ENCODE results near the gene ENPP6. TPM values are rescaled to one million over a fixed set of nuclear protein-coding genes. Genes with fewer than 3 reads are reported as not detected.

Gene ENPP6
- polyA plus RNA-seq, 1 of the 3 experiments (the other 2 are of a cell fraction): not detected

- H3K79me2 ChIP-seq (ENCODE audit: insufficient read depth): no peaks in the 10 kb centered on the region
- no peak overlapping the region for H3K4me2 ChIP-seq
- no peaks in the 10 kb centered on the region for H3K27me3 ChIP-seq (ENCODE audit: insufficient read depth)
- ChIA-PET POLR2A (no interaction called here), CTCF (interaction anchor here (3.8 kb wide), 1 partner anchor 21 kb away, joined by 13 read pairs; no protein-coding TSS in a partner anchor)
- WGBS (ENCODE audit: low lambda C conversion rate): 51% methylated on average over 10 of the region's 10 CpGs
- H3K9me3 ChIP-seq: no peaks in the 10 kb centered on the region
- H4K20me1 ChIP-seq (ENCODE audit: insufficient read depth): no peaks in the 10 kb centered on the region
- H3K9ac ChIP-seq: no peak overlapping the region
- no peak overlapping the region for H3K27ac ChIP-seq (ENCODE audit: low read depth in 2 of 2, low read length in 1 of 2)
- no peaks in the 10 kb centered on the region; a peak in 1 of 4 replicates for H3K4me1 ChIP-seq (ENCODE audit: control insufficient read depth in 1 of 2, insufficient read depth in 2 of 2, low read depth in 1 of 2, low read length in 1 of 2)
- no peaks in the 10 kb centered on the region for H3K36me3 ChIP-seq (replicated peaks in 1 of 2; ENCODE audit: control insufficient read depth in 1 of 2, insufficient read depth in 2 of 2, low read length in 1 of 2)
- no peak overlapping the region for H3K4me3 ChIP-seq (ENCODE audit: low read depth in 2 of 2, low read length in 1 of 2)
- no peaks in the 10 kb centered on the region for H3K9me2 ChIP-seq
- DNase-seq: no peak
- no peaks in the 10 kb centered on the region for H3F3A ChIP-seq (replicated peaks; ENCODE audit: insufficient read depth)
- no peak overlapping the region for H2AFZ ChIP-seq (ENCODE audit: low read depth)
- no peak for TF ChIP-seq FOSL2 (IDR thresholded peaks at IDR 0.05; ENCODE audit: borderline replicate concordance, low read depth)
- TF ChIP-seq YY1 (IDR thresholded peaks at IDR 0.05; ENCODE audit: low read depth): no peak
- no peak for TF ChIP-seq TEAD4 (IDR thresholded peaks at IDR 0.05; ENCODE audit: borderline replicate concordance, insufficient read depth)
- TF ChIP-seq EP300 (IDR thresholded peaks at IDR 0.05; ENCODE audit: borderline replicate concordance in 1 of 2, low read depth in 1 of 2, low read length in 1 of 2): no peak
- no peak for TF ChIP-seq NFIC (IDR thresholded peaks at IDR 0.05; ENCODE audit: borderline replicate concordance)
- no peak for TF ChIP-seq FOXJ3 (CRISPR knock-in tag; IDR thresholded peaks at IDR 0.05)
- TF ChIP-seq MEF2A (IDR thresholded peaks at IDR 0.05; ENCODE audit: borderline replicate concordance, low read depth): no peak
Observed at GRCh38 chr4:184146951-184147350, 70.7 kb downstream of the ENPP6 start.

- Histone ChIP-seq H2AFZ (ENCODE audit: low read depth) (no peak overlapping the region), H3K9me2 (no peaks in the 10 kb centered on the region), H3K9ac (no peak overlapping the region), H3K27ac (ENCODE audit: low read depth in 2 of 2, low read length in 1 of 2) (no peak overlapping the region), H3F3A (replicated peaks; ENCODE audit: insufficient read depth) (no peaks in the 10 kb centered on the region), H3K79me2 (ENCODE audit: insufficient read depth) (no peaks in the 10 kb centered on the region), H3K4me2 (no peak overlapping the region), H3K4me3 (ENCODE audit: low read depth in 2 of 2, low read length in 1 of 2) (no peak overlapping the region), H3K36me3 (replicated peaks in 1 of 2; ENCODE audit: control insufficient read depth in 1 of 2, insufficient read depth in 2 of 2, low read length in 1 of 2) (no peaks in the 10 kb centered on the region), H3K27me3 (ENCODE audit: insufficient read depth) (no peaks in the 10 kb centered on the region), H3K4me1 (ENCODE audit: control insufficient read depth in 1 of 2, insufficient read depth in 2 of 2, low read depth in 1 of 2, low read length in 1 of 2) (no peaks in the 10 kb centered on the region; a peak in 1 of 4 replicates), H3K9me3 (no peaks in the 10 kb centered on the region), H4K20me1 (ENCODE audit: insufficient read depth) (no peaks in the 10 kb centered on the region)
- WGBS (ENCODE audit: low lambda C conversion rate): 70% methylated on average over 5 of the region's 5 CpGs
- CTCF ChIA-PET: no interaction called here
- POLR2A ChIA-PET: no interaction called here
- no peak for DNase-seq
- TF ChIP-seq CHD2 (IDR thresholded peaks at IDR 0.05; ENCODE audit: low read length, partially characterized antibody) (no peak), RAD21 (IDR thresholded peaks at IDR 0.05; ENCODE audit: low read length) (no peak), RCOR1 (IDR thresholded peaks at IDR 0.05; ENCODE audit: low read length) (no peak), TCF12 (IDR thresholded peaks at IDR 0.05) (no peak), JUND (IDR thresholded peaks at IDR 0.05) (no peak), FOXM1 (IDR thresholded peaks at IDR 0.05; ENCODE audit: low read depth) (no peak), NRF1 (IDR thresholded peaks at IDR 0.05; ENCODE audit: low read depth, low read length) (no peak), RFX5 (IDR thresholded peaks at IDR 0.05; ENCODE audit: low read length) (no peak), EZH2phosphoT487 (IDR thresholded peaks at IDR 0.05; ENCODE audit: borderline replicate concordance, low read depth) (no peak), GABPA (IDR thresholded peaks at IDR 0.05; ENCODE audit: low read depth) (no peak), FOSL2 (IDR thresholded peaks at IDR 0.05; ENCODE audit: borderline replicate concordance, low read depth) (no peak), GATA2 (CRISPR knock-in tag; IDR thresholded peaks at IDR 0.05) (no peak), USF2 (IDR thresholded peaks at IDR 0.05; ENCODE audit: borderline replicate concordance, low read depth, low read length) (no peak), POLR2AphosphoS5 (IDR thresholded peaks at IDR 0.05; ENCODE audit: low read depth, low read length) (no peak), TAF1 (IDR thresholded peaks at IDR 0.05; ENCODE audit: borderline replicate concordance, low read depth, low read length) (no peak), NFIC (IDR thresholded peaks at IDR 0.05; ENCODE audit: borderline replicate concordance) (no peak)
- TF ChIP-seq, protein P1, sequence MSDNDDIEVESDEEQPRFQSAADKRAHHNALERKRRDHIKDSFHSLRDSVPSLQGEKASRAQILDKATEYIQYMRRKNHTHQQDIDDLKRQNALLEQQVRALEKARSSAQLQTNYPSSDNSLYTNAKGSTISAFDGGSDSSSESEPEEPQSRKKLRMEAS (IDR thresholded peaks at IDR 0.05; ENCODE audit: low read depth): no peak
- TF ChIP-seq, protein P2, sequence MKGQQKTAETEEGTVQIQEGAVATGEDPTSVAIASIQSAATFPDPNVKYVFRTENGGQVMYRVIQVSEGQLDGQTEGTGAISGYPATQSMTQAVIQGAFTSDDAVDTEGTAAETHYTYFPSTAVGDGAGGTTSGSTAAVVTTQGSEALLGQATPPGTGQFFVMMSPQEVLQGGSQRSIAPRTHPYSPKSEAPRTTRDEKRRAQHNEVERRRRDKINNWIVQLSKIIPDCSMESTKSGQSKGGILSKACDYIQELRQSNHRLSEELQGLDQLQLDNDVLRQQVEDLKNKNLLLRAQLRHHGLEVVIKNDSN (IDR thresholded peaks at IDR 0.05; ENCODE audit: borderline replicate concordance, low read depth): no peak
Observed at GRCh38 chr4:184145596-184145995, 72.1 kb downstream of the ENPP6 start.

Measured in SK-N-SH (cell line).